Stimulated activated CD8-positive, alpha-beta memory T cell treated with anti-CD3 and anti-CD28 coated beads, Interleukin-2, amount 100 ng/mL, for 48 hours (primary cell): ENCODE results near the gene E4F1.

Experiments
- DNase-seq, 2 donors: peaks; one replicate each; pipeline ENCODE4 v3.0.0-alpha.2; 2020; ENCODE audit warnings: low read depth in 2 of 2

E4F1 gene

GRCh38 chr16:2275476-2276367 is 52.3 kb downstream of the E4F1 start:
- no peak for DNase-seq

GRCh38 chr16:2276368-2277195 is 53.2 kb downstream of the E4F1 start:
- no peak for DNase-seq

GRCh38 chr16:2277466-2278271 is 54.3 kb downstream of the E4F1 start:
- no peak for DNase-seq

- DNase-seq, result no peak
Observed at GRCh38 chr16:2278272-2278608, 54.8 kb downstream of the E4F1 start.

GRCh38 chr16:2278956-2279800 is 55.8 kb downstream of the E4F1 start:
- DNase-seq, result no peak

- DNase-seq, result no peak
Observed at GRCh38 chr16:2280461-2280860, 57.1 kb downstream of the E4F1 start.

- DNase-seq, result no peak
Observed at GRCh38 chr16:2280981-2281542, 57.7 kb downstream of the E4F1 start.

- DNase-seq, result no peak
Observed at GRCh38 chr16:2282262-2282661, 58.9 kb downstream of the E4F1 start.

- no peak for DNase-seq
Observed at GRCh38 chr16:2282866-2283555, 59.6 kb downstream of the E4F1 start.

- DNase-seq, result no peak
Observed at GRCh38 chr16:2284001-2284770, 60.8 kb downstream of the E4F1 start.

- DNase-seq, result no peak
Observed at GRCh38 chr16:2284797-2285576, 61.6 kb downstream of the E4F1 start.
